Keratinocyte (primary cell): ENCODE data around the gene RFWD3. TPM values are rescaled to one million over a fixed set of nuclear protein-coding genes. Genes with fewer than 3 reads are reported as not detected.

Experiments used
- DNase-seq: peaks from one replicate; pipeline ENCODE4 v3.0.0-alpha.2; 2011; ENCODE audit warnings: low read depth, missing footprints, low spot score
- FAIRE-seq: peaks from 2 replicates; lab custom pipeline; 2011; peaks lifted over from hg19 to GRCh38; lab: Jason Lieb, UNC
- H2AFZ ChIP-seq: 2 replicates; pipeline ENCODE4 v1.6.0; 2012; ENCODE audit warnings: low read length, control low read depth, inconsistent platforms; ENCODE audit not compliant: control insufficient read depth
- H3K27ac ChIP-seq: 2 replicates; pipeline ENCODE4 v1.5.1; 2011; ENCODE audit warnings: low read length; ENCODE audit not compliant: control insufficient read depth, insufficient read depth
- H3K27me3 ChIP-seq: 3 replicates; pipeline ENCODE4 v1.6.0; 2011; ENCODE audit warnings: low read length; ENCODE audit not compliant: control insufficient read depth, insufficient read depth; ENCODE audit errors: extremely low read depth
- H3K36me3 ChIP-seq, 2 experiments: 2 replicates in 1 of 2; 3 replicates in 1 of 2; pipeline ENCODE4 v1.5.1; 2011; ENCODE audit warnings: low read length in 2 of 2, mild to moderate bottlenecking in 1 of 2; ENCODE audit not compliant: control insufficient read depth in 2 of 2, insufficient read depth in 2 of 2; ENCODE audit errors: extremely low read depth in 1 of 2
- H3K4me1 ChIP-seq: 3 replicates; pipeline ENCODE4 v1.5.1; 2011; ENCODE audit warnings: low read length; ENCODE audit not compliant: control insufficient read depth, insufficient read depth; ENCODE audit errors: extremely low read depth
- H3K4me2 ChIP-seq: 3 replicates; pipeline ENCODE4 v1.6.0; 2011; ENCODE audit warnings: low read depth, low read length; ENCODE audit not compliant: control insufficient read depth, insufficient read depth; ENCODE audit errors: extremely low read depth
- H3K4me3 ChIP-seq, 3 experiments: fragments of 200-600 bp in 1 of 3; sonication (generic) in 1 of 3; 2 replicates in 2 of 3; 3 replicates in 1 of 3; pipeline ENCODE4 v1.5.1; 2011 to 2016; ENCODE audit warnings: low read length in 3 of 3, mild to moderate bottlenecking in 3 of 3, control low read depth in 2 of 3, inconsistent platforms in 1 of 3, low read depth in 1 of 3, mixed read lengths in 1 of 3, mixed run types in 1 of 3, moderate library complexity in 1 of 3; ENCODE audit not compliant: control insufficient read depth in 2 of 3, insufficient read depth in 2 of 3; ENCODE audit errors: extremely low read depth in 1 of 3
- H3K79me2 ChIP-seq: 2 replicates; pipeline ENCODE4 v1.6.0; 2012; ENCODE audit warnings: low read length; ENCODE audit not compliant: control insufficient read depth, insufficient read depth
- H3K9ac ChIP-seq: 3 replicates; pipeline ENCODE4 v1.6.0; 2011; ENCODE audit warnings: low read length; ENCODE audit not compliant: control insufficient read depth, insufficient read depth; ENCODE audit errors: extremely low read depth
- H3K9me1 ChIP-seq: 3 replicates; pipeline ENCODE4 v1.6.0; 2011; ENCODE audit warnings: low read length; ENCODE audit not compliant: control insufficient read depth, insufficient read depth; ENCODE audit errors: extremely low read depth
- H3K9me3 ChIP-seq: 2 replicates; pipeline ENCODE4 v1.5.1; 2012; ENCODE audit warnings: low read depth, low read length; ENCODE audit not compliant: control insufficient read depth
- H4K20me1 ChIP-seq: 3 replicates; pipeline ENCODE4 v1.6.0; 2011; ENCODE audit warnings: low read length; ENCODE audit not compliant: control insufficient read depth, insufficient read depth; ENCODE audit errors: extremely low read depth
- CTCF ChIP-seq, 3 experiments: IDR thresholded peaks in 1 of 3; conservative IDR thresholded peaks in 1 of 3; optimal IDR thresholded peaks in 1 of 3; 2 replicates in 2 of 3; 3 replicates in 1 of 3; pipeline versions ENCODE3 to v1.5.1; 2011; ENCODE audit warnings: low read length in 3 of 3, mild to moderate bottlenecking in 3 of 3, moderate library complexity in 2 of 3, control low read depth in 1 of 3, inconsistent platforms in 1 of 3; ENCODE audit not compliant: insufficient read depth in 2 of 3; ENCODE audit errors: extremely low read depth in 1 of 3
- EZH2 ChIP-seq: IDR thresholded peaks from one replicate; pipeline ENCODE4 v1.6.1; 2012; ENCODE audit warnings: inconsistent platforms, mild to moderate bottlenecking, low read length, moderate library complexity
- dilution Hi-C: fragments of 300-500 bp; cut with MboI; formaldehyde crosslinking; loops from one replicate; pipeline ENCODE4 v1.7.0; 2020; ENCODE audit warnings: low sequenced_read_pairs; ENCODE audit not compliant: extremely low pct_ligation_motif_present
- polyA plus RNA-seq, 5 experiments: library from polyadenylated mRNA; depleted of rRNA in 3 of 5; stranded (reverse) in 3 of 5; stranded (forward) in 1 of 5; unstranded in 1 of 5; fragments of >200 nt; gene quantifications; 1 replicate in 1 of 5; 2 replicates in 3 of 5; 3 replicates in 1 of 5; pipeline versions ENCODE4 v1.2.1 to v1.2.3, GENCODE V29; 2011 to 2012; ENCODE audit warnings: missing spikeins in 2 of 5, low read depth in 1 of 5, low replicate concordance in 1 of 5

RFWD3 gene
- polyA plus RNA-seq, 1 donor (not counting 4 experiments of a cell fraction or from before 2014, with no cell fraction given) = 29.2 TPM

- Histone ChIP-seq H4K20me1 (peaks cover 10% of the 10 kb centered on the region), H3K4me1 (peaks cover 36% of the 10 kb centered on the region), H3K79me2 (peaks cover 92% of the 10 kb centered on the region), H3K36me3 (peaks cover 12 to 62% of the 10 kb centered on the region in 2 experiments), H3K27me3 (no peaks in the 10 kb centered on the region), H3K9me1 (peaks cover 3% of the 10 kb centered on the region), H3K27ac (peak overlapping the region; percentile 28), H3K9me3 (no peaks in the 10 kb centered on the region), H3K9ac (no peak overlapping the region), H3K4me3 (no peak overlapping the region), H2AFZ (no peak overlapping the region), H3K4me2 (peak overlapping the region; percentile 71)
- DNase-seq (no peak), FAIRE-seq (no peak)
- dilution Hi-C loops = no loop called here
- TF ChIP-seq CTCF (optimal IDR thresholded peaks at IDR 0.05 in 1 of 3, IDR thresholded peaks at IDR 0.05 in 1 of 3, conservative IDR thresholded peaks at IDR 0.05 in 1 of 3; ENCODE audit: extremely low read depth in 1 of 3, insufficient read depth in 2 of 3, low read length in 3 of 3) (no peak), EZH2 (no peak)
These were observed 5.6 kb downstream of the RFWD3 start for GRCh38 chr16:74661064-74661463.

DNA sequence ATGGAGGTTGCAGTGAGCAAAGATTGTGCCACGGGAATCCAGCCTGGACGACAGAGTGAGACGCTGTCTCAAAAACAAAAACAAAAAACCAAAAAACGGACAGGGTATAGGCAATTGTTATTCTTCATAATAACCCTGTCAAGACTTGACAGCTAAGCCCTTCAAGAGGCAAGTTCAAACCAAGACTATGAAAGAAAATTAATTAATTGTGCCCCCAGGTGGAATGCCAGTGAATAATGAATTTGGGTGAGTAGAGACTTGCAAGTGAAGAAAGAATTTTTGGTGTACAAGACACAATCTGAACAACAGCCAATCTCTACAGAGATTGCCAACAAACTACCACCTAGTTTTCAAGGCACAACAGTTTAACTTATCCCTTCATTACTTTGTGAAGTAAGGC, 6.3 kb downstream of the RFWD3 start:
- Histone ChIP-seq H3K4me2 (peak overlapping the region; percentile 71), H3K9ac (no peak overlapping the region), H3K4me1 (peaks cover 36% of the 10 kb centered on the region), H2AFZ (no peak overlapping the region), H3K79me2 (peaks cover 92% of the 10 kb centered on the region), H3K27ac (peak overlapping the region; percentile 28), H3K27me3 (no peaks in the 10 kb centered on the region), H4K20me1 (peaks cover 10% of the 10 kb centered on the region), H3K9me3 (no peaks in the 10 kb centered on the region), H3K4me3 (peak overlapping the region in 2 of 3 experiments; percentile 20 to 35), H3K9me1 (peaks cover 3% of the 10 kb centered on the region), H3K36me3 (peaks cover 12 to 62% of the 10 kb centered on the region in 2 experiments)
- no peak for TF ChIP-seq EZH2
- no peak for TF ChIP-seq CTCF (optimal IDR thresholded peaks at IDR 0.05 in 1 of 3, IDR thresholded peaks at IDR 0.05 in 1 of 3, conservative IDR thresholded peaks at IDR 0.05 in 1 of 3; ENCODE audit: extremely low read depth in 1 of 3, insufficient read depth in 2 of 3, low read length in 3 of 3)
- dilution Hi-C loops = no loop called here
- FAIRE-seq = no peak
- peak; percentile 7 for DNase-seq
